Effector memory CD8-positive, alpha-beta T cell (primary cell): ENCODE data around the gene ARMC10.
A peak's percentile ranks its signal among the peaks of the same experiment; 100 is the strongest.

Experiments used
- ATAC-seq: fragments of 150-1000 bp; cut with Tn5 transposase; replicated peaks from 2 replicates; pipeline ENCODE4 v1.10.0; 2021; ENCODE audit warnings: mild to moderate bottlenecking, moderate library complexity
- DNase-seq, 3 experiments: peaks; one replicate each; pipeline ENCODE4 v3.0.0; 2021
- H3K27ac Mint-ChIP-seq, 2 donors: one replicate each; pipeline ENCODE4 v1.8.0; 2022; ENCODE audit warnings: mild to moderate bottlenecking in 2 of 2, mixed read lengths in 2 of 2, moderate library complexity in 2 of 2
- H3K27me3 Mint-ChIP-seq, 2 donors: one replicate each; pipeline ENCODE4 v1.8.0; 2022; ENCODE audit warnings: mixed read lengths in 2 of 2
- H3K36me3 Mint-ChIP-seq: one replicate; pipeline ENCODE4 v1.8.0; 2022; ENCODE audit warnings: mild to moderate bottlenecking, moderate library complexity, mixed read lengths; ENCODE audit not compliant: insufficient read depth
- H3K4me1 Mint-ChIP-seq, 2 donors: one replicate each; pipeline ENCODE4 v1.8.0; 2022; ENCODE audit warnings: low read depth in 2 of 2, mixed read lengths in 2 of 2
- H3K4me3 Mint-ChIP-seq, 2 donors: one replicate each; pipeline ENCODE4 v1.8.0; 2022; ENCODE audit warnings: mild to moderate bottlenecking in 2 of 2, mixed read lengths in 2 of 2, moderate library complexity in 2 of 2
- H3K9me3 Mint-ChIP-seq, 2 donors: one replicate each; pipeline ENCODE4 v1.8.0; 2022; ENCODE audit warnings: mixed read lengths in 2 of 2

The ARMC10 gene

DNA sequence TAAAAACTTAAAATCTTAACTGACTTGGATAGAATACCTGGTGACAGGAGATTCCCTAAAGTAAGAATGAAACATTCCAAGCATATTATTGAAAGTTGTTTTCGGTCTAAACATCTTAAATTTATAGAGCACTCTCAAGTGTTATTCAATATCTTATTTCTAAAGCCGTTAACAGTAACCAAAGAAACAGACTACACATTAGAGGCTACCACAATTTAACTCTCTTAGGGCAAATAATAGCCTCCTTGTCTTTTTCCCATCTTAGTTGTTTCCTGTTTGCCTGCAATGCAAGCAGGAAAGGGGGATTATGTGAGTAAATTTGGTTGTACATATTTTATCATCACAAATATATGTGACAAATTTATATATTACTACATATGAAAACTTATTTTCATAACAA, 42.5 kb downstream of the ARMC10 start:
- H3K4me1 Mint-ChIP-seq, result no peaks in the 10 kb centered on the region
- H3K27me3 Mint-ChIP-seq, result no peaks in the 10 kb centered on the region
- no peaks in the 10 kb centered on the region for H3K9me3 Mint-ChIP-seq
- H3K36me3 Mint-ChIP-seq, result peaks cover 17% of the 10 kb centered on the region
- no peak for DNase-seq
- no peak overlapping the region for H3K27ac Mint-ChIP-seq
- ATAC-seq, result no peak
- H3K4me3 Mint-ChIP-seq, result no peak overlapping the region

DNA sequence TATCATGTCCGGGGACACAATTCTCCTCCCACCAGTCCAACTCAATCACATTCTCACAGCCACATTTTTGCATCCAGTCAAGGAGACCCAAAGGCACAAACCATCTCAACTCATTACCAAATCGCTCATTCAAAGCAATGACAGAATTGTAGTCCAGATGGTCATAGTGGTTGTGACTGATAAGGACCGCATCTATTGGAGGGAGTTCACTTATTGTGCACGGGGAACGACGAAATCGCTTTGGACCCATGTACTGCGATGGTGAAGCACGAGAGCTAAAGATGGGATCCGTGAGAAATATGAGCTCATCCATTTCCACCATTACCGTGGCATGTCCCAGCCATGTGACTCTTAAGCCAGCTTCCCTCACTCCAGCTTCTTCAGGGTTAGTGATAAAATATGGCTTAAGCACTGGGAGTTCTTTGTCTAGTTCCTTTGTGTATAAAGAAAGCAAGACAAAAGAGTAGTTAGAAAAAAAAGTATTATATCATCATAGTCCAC, 44.9 kb downstream of the ARMC10 start:
- H3K36me3 Mint-ChIP-seq, result peaks cover 12% of the 10 kb centered on the region
- no peaks in the 10 kb centered on the region for H3K27me3 Mint-ChIP-seq
- ATAC-seq (no peak), DNase-seq (no peak)
- peaks cover 4 to 5% of the 10 kb centered on the region in 2 donors for H3K4me1 Mint-ChIP-seq
- no peaks in the 10 kb centered on the region for H3K9me3 Mint-ChIP-seq
- H3K27ac Mint-ChIP-seq, result no peak overlapping the region
- no peak overlapping the region for H3K4me3 Mint-ChIP-seq

DNA sequence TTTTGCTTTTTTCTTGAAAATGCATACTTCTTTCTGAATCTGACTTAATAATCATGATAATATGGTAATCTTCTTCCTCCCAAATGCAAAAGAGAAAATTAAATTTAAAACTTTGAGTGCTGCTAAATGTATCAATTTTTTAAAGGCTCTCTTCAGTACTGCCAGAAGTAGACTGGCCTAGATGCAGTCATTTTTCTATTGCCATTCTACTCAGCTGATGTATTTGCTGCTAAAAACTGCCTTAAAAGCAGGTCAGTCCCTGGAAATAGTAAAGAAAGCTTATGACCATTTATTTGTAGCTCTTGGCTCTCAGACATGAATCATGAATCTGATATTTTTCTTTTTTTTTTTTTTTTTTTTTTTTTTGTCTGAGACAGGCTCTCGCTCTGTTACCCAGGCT, 45.4 kb downstream of the ARMC10 start:
- Mint-ChIP-seq H3K4me3 (no peak overlapping the region), H3K27me3 (no peaks in the 10 kb centered on the region), H3K4me1 (peaks cover 4 to 5% of the 10 kb centered on the region in 2 donors), H3K27ac (no peak overlapping the region), H3K9me3 (no peaks in the 10 kb centered on the region), H3K36me3 (peaks cover 15% of the 10 kb centered on the region)
- DNase-seq (no peak), ATAC-seq (no peak)

- no peak for DNase-seq
- no peak overlapping the region for H3K4me3 Mint-ChIP-seq
- no peak for ATAC-seq
- H3K27ac Mint-ChIP-seq, result no peak overlapping the region
- H3K27me3 Mint-ChIP-seq, result no peaks in the 10 kb centered on the region
- H3K9me3 Mint-ChIP-seq, result no peaks in the 10 kb centered on the region
- peaks cover 4 to 5% of the 10 kb centered on the region in 2 donors for H3K4me1 Mint-ChIP-seq
- peaks cover 13% of the 10 kb centered on the region for H3K36me3 Mint-ChIP-seq
Measured at GRCh38 chr7:103121641-103122040, 46.7 kb downstream of the ARMC10 start.

DNA sequence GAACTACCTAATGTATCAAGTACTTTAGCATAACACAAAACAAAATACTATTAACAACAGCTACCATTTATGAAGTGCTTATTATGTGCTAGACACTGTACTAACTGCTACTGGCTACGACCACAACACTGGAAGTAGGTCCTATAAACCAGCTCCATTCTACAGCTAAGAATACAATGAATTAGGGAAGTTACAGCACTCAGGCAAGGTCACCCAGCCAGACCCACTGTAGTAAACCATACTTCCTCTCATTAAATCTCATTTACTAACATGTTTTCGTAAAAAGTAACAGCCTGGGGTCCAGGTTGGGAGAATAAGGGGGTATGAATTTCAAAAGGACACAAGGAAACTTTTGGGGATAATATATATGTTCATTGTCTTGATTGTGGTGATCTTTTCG, 48.6 kb downstream of the ARMC10 start:
- no peaks in the 10 kb centered on the region for H3K27me3 Mint-ChIP-seq
- no peaks in the 10 kb centered on the region for H3K9me3 Mint-ChIP-seq
- no peak overlapping the region for H3K4me3 Mint-ChIP-seq
- peaks cover 6 to 10% of the 10 kb centered on the region in 2 donors for H3K4me1 Mint-ChIP-seq
- H3K27ac Mint-ChIP-seq, result no peak overlapping the region
- peaks cover 15% of the 10 kb centered on the region for H3K36me3 Mint-ChIP-seq
- no peak for ATAC-seq
- DNase-seq, result no peak

DNA sequence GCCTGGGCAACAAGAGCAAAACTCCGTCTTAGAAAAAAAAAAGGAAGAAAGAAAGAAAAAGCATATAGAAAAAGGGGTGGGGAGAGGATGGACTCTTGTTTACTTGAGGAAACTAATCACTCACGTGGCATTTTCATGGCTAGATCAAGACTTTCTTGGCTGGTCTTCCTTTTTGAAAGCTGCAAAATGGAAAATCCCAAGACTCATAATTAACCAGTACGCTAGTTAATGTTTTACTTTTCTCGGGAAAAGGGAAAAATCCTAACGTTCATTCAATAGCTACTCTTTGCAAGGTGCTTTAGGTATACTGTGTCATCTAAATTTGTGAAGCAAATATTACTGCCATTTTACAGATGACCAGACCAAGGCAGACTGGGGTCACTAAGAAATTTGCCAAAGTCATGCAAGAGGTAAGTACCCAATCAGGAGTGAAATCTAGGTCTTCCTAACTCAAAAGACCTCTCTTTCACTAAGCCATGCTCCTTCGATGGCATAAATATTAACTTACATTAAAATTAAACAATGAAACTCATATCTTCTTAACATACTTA, 49.6 kb downstream of the ARMC10 start:
- ATAC-seq (no peak), DNase-seq (no peak)
- no peaks in the 10 kb centered on the region for H3K27me3 Mint-ChIP-seq
- H3K4me1 Mint-ChIP-seq, result peaks cover 6 to 11% of the 10 kb centered on the region in 2 donors
- H3K36me3 Mint-ChIP-seq, result peaks cover 13% of the 10 kb centered on the region
- H3K4me3 Mint-ChIP-seq, result no peak overlapping the region
- no peak overlapping the region for H3K27ac Mint-ChIP-seq
- no peaks in the 10 kb centered on the region for H3K9me3 Mint-ChIP-seq

DNA sequence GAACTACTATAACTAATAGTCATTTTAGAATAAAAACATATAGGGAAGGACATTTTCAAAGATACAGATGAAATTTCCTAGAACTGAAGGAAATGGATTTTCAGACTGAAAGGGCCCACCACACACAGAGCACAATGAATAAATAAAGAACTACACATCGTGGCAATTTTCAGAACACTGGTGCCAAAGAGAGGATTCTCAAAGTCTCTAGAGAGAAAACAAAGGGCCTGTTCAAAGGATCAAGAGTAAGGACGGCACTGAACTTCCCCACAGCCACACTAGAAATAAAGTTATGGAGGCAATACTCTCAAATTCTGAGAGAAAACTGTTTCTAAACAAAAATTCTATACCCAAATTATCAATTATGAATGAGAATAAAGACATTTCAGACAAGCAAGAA, 52.1 kb downstream of the ARMC10 start:
- peaks cover 8 to 12% of the 10 kb centered on the region in 2 donors for H3K4me1 Mint-ChIP-seq
- H3K4me3 Mint-ChIP-seq, result no peak overlapping the region

GRCh38 chr7:103129702-103130549, 55.0 kb downstream of the ARMC10 start:
- Mint-ChIP-seq H3K9me3 (no peaks in the 10 kb centered on the region), H3K4me3 (no peak overlapping the region), H3K4me1 (peaks cover 7 to 11% of the 10 kb centered on the region in 2 donors), H3K27ac (no peak overlapping the region), H3K36me3 (peaks cover 6% of the 10 kb centered on the region), H3K27me3 (no peaks in the 10 kb centered on the region)
- DNase-seq (no peak), ATAC-seq (no peak)

More for the DNA sequence above, 52.1 kb downstream of the ARMC10 start:
- Mint-ChIP-seq H3K27me3 (no peaks in the 10 kb centered on the region), H3K27ac (no peak overlapping the region), H3K36me3 (peaks cover 7% of the 10 kb centered on the region), H3K9me3 (no peaks in the 10 kb centered on the region)
- DNase-seq, result no peak
- no peak for ATAC-seq

DNA sequence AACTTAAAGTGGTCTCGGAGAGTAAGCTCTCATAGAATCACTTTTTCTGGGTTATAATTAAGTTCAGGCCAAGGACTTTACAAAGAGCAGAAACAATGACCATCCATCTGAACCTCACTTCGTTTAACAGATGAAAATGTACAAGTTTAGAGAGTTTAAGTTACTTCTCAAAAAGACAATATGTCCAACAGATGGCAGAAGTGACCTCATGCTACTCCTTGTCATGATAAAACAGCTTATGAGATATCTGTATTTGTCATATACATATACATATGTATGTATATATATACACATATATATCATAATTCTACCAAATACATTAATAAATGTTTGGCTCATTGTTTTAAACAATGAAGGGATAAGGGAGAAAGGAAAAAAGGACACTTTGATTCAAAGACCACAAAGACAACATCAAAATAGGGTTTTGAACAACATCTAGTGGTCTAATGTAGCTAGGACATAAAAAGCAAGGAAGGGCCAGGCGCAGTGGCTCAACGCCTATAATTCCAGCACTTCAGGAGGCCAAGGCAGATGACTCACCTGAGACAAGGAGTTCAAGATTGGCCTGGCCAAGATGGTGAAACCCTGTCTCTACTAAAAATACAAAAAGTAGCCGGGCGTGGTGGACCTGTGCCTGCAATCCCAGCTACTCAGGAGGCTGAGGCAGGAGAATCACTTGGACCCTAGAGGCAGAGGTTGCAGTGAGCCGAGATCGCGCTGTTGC, 56.1 kb downstream of the ARMC10 start:
- ATAC-seq (no peak), DNase-seq (no peak)
- H3K9me3 Mint-ChIP-seq, result no peaks in the 10 kb centered on the region
- peaks cover 7 to 15% of the 10 kb centered on the region in 2 donors for H3K4me1 Mint-ChIP-seq
- H3K27me3 Mint-ChIP-seq, result no peaks in the 10 kb centered on the region
- H3K36me3 Mint-ChIP-seq, result peaks cover 4% of the 10 kb centered on the region
- H3K4me3 Mint-ChIP-seq, result no peak overlapping the region
- H3K27ac Mint-ChIP-seq, result peak overlapping the region in 1 of 2 donors; percentile 73

GRCh38 chr7:103132995-103133688, 58.2 kb downstream of the ARMC10 start:
- Mint-ChIP-seq H3K4me1 (peaks cover 5 to 13% of the 10 kb centered on the region in 2 donors), H3K36me3 (peaks cover 5% of the 10 kb centered on the region), H3K27ac (no peak overlapping the region), H3K4me3 (no peak overlapping the region), H3K9me3 (no peaks in the 10 kb centered on the region), H3K27me3 (no peaks in the 10 kb centered on the region)
- no peak for ATAC-seq
- no peak for DNase-seq

DNA sequence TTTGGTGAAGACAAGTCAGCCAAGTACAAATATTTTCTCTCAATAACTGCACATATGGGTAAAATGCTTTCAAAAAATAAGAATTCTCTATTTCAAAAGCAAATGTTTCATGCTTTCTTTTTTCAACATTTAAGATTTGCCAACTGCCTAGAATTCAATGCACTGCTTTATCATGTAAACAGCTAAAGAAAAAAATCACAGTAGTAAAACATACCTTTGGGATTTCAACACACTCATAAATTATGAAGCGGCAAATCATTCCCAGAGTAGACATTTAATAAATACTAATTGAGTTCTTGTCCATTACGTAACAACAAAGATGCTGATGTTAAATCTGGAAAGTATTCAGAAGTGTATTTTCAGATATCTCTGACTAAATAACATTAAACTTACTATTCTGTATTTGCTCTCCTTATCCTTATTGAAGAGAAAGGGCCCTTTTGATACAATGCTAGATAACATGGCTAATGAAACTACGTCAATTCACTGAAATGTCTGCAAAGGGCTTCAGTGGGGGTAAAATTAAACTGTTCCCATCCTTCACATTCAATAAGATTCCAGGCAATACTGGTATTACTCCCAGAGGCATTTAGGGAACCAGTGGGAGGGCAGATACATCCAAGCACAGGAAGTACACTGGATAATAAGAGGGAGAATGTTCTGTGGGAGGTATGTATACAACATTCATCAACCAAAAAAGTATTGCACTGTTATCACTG, 60.1 kb downstream of the ARMC10 start:
- no peak for DNase-seq
- no peak overlapping the region for H3K27ac Mint-ChIP-seq
- H3K4me1 Mint-ChIP-seq, result peaks cover 5 to 7% of the 10 kb centered on the region in 2 donors
- H3K4me3 Mint-ChIP-seq, result no peak overlapping the region
- H3K9me3 Mint-ChIP-seq, result no peaks in the 10 kb centered on the region
- no peak for ATAC-seq
- H3K36me3 Mint-ChIP-seq, result peaks cover 2% of the 10 kb centered on the region
- H3K27me3 Mint-ChIP-seq, result no peaks in the 10 kb centered on the region

DNA sequence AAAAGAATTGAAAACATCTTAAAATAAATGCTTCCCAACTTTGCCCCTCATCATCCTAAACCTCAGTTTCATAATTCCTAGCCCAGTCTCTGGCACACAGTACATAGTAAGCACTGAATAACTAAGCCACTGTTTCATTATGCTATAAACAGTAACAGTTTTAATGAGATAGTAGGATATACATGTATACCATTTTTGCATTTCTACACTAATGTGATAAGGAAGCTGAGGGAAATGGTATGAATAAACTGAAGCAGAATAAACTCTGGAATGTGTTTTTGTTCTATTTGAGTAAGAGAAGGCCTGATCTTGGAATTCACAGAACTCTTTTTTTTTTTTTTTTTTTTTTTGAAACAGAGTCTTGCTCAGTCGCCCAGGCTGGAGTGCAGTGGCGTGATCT, 65.1 kb downstream of the ARMC10 start:
- ATAC-seq, result no peak
- Mint-ChIP-seq H3K4me3 (no peak overlapping the region), H3K27ac (no peak overlapping the region)

GRCh38 chr7:103140685-103141084, 65.7 kb downstream of the ARMC10 start:
- Mint-ChIP-seq H3K27me3 (no peaks in the 10 kb centered on the region), H3K27ac (no peak overlapping the region), H3K9me3 (no peaks in the 10 kb centered on the region), H3K4me3 (no peak overlapping the region), H3K4me1 (peaks cover 3 to 7% of the 10 kb centered on the region in 2 donors), H3K36me3 (peaks cover 5% of the 10 kb centered on the region)
- ATAC-seq, result no peak
- DNase-seq, result no peak

More for the DNA sequence above, 65.1 kb downstream of the ARMC10 start:
- H3K27me3 Mint-ChIP-seq, result no peaks in the 10 kb centered on the region
- DNase-seq, result no peak
- H3K9me3 Mint-ChIP-seq, result no peaks in the 10 kb centered on the region
- peaks cover 5% of the 10 kb centered on the region for H3K36me3 Mint-ChIP-seq
- peaks cover 3 to 10% of the 10 kb centered on the region in 2 donors for H3K4me1 Mint-ChIP-seq
